Erythroblast (primary cell): Measurements from ENCODE around the gene NUP107.

ENCODE experiments used
- GATA1 ChIP-seq: IDR thresholded peaks from 2 replicates; pipeline ENCODE4 v1.6.1; 2011; ENCODE audit warnings: low read depth, mild to moderate bottlenecking, control low read depth, low read length, moderate library complexity
- POLR2A ChIP-seq: IDR thresholded peaks from 2 replicates; pipeline ENCODE4 v1.6.1; 2011; ENCODE audit warnings: mild to moderate bottlenecking, low read length

GRCh38 chr12:68767191-68767590 lies 80.4 kb downstream of the NUP107 start:
- no peak for TF ChIP-seq POLR2A
- no peak for TF ChIP-seq GATA1
